Suprapubic skin (tissue), 4 donors: ENCODE results near the gene TMEM30A. TPM values are rescaled to one million over a fixed set of nuclear protein-coding genes. Genes with fewer than 3 reads are reported as not detected.

Source experiments
- DNase-seq, 2 donors: peaks; one replicate each; pipeline ENCODE4 v3.0.0-alpha.2; 2019; ENCODE audit warnings: low spot score in 2 of 2
- H3K27ac ChIP-seq: fragments of 200-600 bp; sonication (generic); one replicate; pipeline ENCODE4 v1.5.1; 2019
- H3K27me3 ChIP-seq: fragments of 200-600 bp; sonication (generic); one replicate; pipeline ENCODE4 v1.5.1; 2019
- H3K36me3 ChIP-seq: fragments of 200-600 bp; sonication (generic); one replicate; pipeline ENCODE4 v1.5.1; 2019
- H3K4me1 ChIP-seq: fragments of 200-600 bp; sonication (generic); one replicate; pipeline ENCODE4 v1.5.1; 2019
- H3K4me3 ChIP-seq: fragments of 200-600 bp; sonication (generic); one replicate; pipeline ENCODE4 v1.5.1; 2019; ENCODE audit warnings: mild to moderate bottlenecking
- H3K9me3 ChIP-seq: fragments of 200-600 bp; sonication (generic); one replicate; pipeline ENCODE4 v1.5.1; 2019
- CTCF ChIP-seq, 2 donors: fragments of 200-600 bp in 1 of 2; fragments of 450-650 bp in 1 of 2; sonication (generic) in 1 of 2; IDR thresholded peaks; one replicate each; pipeline ENCODE4 v1.5.1; 2016 to 2019; ENCODE audit warnings: antibody characterized with exemption in 2 of 2, mild to moderate bottlenecking in 1 of 2, moderate library complexity in 1 of 2
- EP300 ChIP-seq: sonication (generic); formaldehyde crosslinking; IDR thresholded peaks from one replicate; pipeline ENCODE4 v1.6.1; 2017; ENCODE audit warnings: antibody characterized with exemption
- POLR2A ChIP-seq, 2 donors: fragments of 450-650 bp; IDR thresholded peaks; one replicate each; pipeline ENCODE4 v1.6.1; 2017; ENCODE audit warnings: antibody characterized with exemption in 2 of 2, mild to moderate bottlenecking in 2 of 2, moderate library complexity in 2 of 2
- POLR2AphosphoS5 ChIP-seq, 3 donors: sonication (generic); formaldehyde crosslinking; IDR thresholded peaks; one replicate each; pipeline ENCODE4 v1.6.1; 2017; ENCODE audit warnings: antibody characterized with exemption in 3 of 3
- WGBS: methylation state at CpG from one replicate; pipeline ENCODE4 v1.1.5; 2018; 5-methylcytosine and 5-hydroxymethylcytosine counted together
- total RNA-seq, 4 donors: library from RNA; depleted of rRNA; stranded (reverse); fragments of >200 nt; gene quantifications; one replicate each; pipeline ENCODE4 v1.1.0, GENCODE V29; 2016

Gene TMEM30A
- 10 to 100 TPM; 30.5 to 50.0 (median 38.2) TPM for total RNA-seq

GRCh38 chr6:75284632-75285282 is at the start of gene TMEM30A:
TSS of gene TMEM30A (minus strand) at chr6:75284792. CDS start at chr6:75284638, 154 bp downstream.
- Histone ChIP-seq H3K27ac (peak within 1 kb of the TSS; percentile 90), H3K36me3 (no peaks in the 10 kb centered on the region), H3K4me1 (peaks cover 53% of the 10 kb centered on the region), H3K9me3 (no peaks in the 10 kb centered on the region), H3K27me3 (no peaks in the 10 kb centered on the region), H3K4me3 (peak within 1 kb of the TSS; percentile 93)
- TF ChIP-seq POLR2AphosphoS5 (IDR thresholded peaks at IDR 0.05) = peak in 2 of 3 donors; percentile 6 to 80
- peak in 1 of 2 donors; percentile 65 for TF ChIP-seq POLR2A (IDR thresholded peaks at IDR 0.05)
- no peak for TF ChIP-seq EP300
- no peak for TF ChIP-seq CTCF (IDR thresholded peaks at IDR 0.05)
- DNase-seq = peak; percentile 98
- under 1% methylated on average over 43 of the region's 55 CpGs for WGBS

GRCh38 chr6:75333676-75334200 is 49.1 kb upstream of the TMEM30A start:
- 67% methylated on average over 2 of the region's 2 CpGs for WGBS
- Histone ChIP-seq H3K36me3 (no peaks in the 10 kb centered on the region), H3K27ac (no peak overlapping the region), H3K27me3 (no peaks in the 10 kb centered on the region), H3K4me3 (no peak overlapping the region), H3K9me3 (no peaks in the 10 kb centered on the region), H3K4me1 (peaks cover 6% of the 10 kb centered on the region)
- DNase-seq = no peak
- TF ChIP-seq POLR2AphosphoS5 (IDR thresholded peaks at IDR 0.05) (no peak), POLR2A (IDR thresholded peaks at IDR 0.05) (no peak), CTCF (IDR thresholded peaks at IDR 0.05) (no peak), EP300 (no peak)

GRCh38 chr6:75331151-75331550 is 46.6 kb upstream of the TMEM30A start:
- Histone ChIP-seq H3K9me3 (no peaks in the 10 kb centered on the region), H3K27ac (no peak overlapping the region), H3K4me3 (no peak overlapping the region), H3K36me3 (no peaks in the 10 kb centered on the region), H3K4me1 (peaks cover 6% of the 10 kb centered on the region), H3K27me3 (no peaks in the 10 kb centered on the region)
- no peak for TF ChIP-seq POLR2A (IDR thresholded peaks at IDR 0.05)
- TF ChIP-seq EP300 = no peak
- no peak for TF ChIP-seq CTCF (IDR thresholded peaks at IDR 0.05)
- 89% methylated on average over 2 of the region's 2 CpGs for WGBS
- no peak for DNase-seq

- Histone ChIP-seq H3K4me1 (no peaks in the 10 kb centered on the region), H3K9me3 (no peaks in the 10 kb centered on the region), H3K27me3 (no peaks in the 10 kb centered on the region), H3K27ac (no peak overlapping the region), H3K36me3 (no peaks in the 10 kb centered on the region), H3K4me3 (no peak overlapping the region)
- WGBS = 91% methylated on average over 1 of the region's 1 CpG
- no peak for TF ChIP-seq EP300
- TF ChIP-seq POLR2A (IDR thresholded peaks at IDR 0.05) = no peak
- TF ChIP-seq POLR2AphosphoS5 (IDR thresholded peaks at IDR 0.05) = no peak
- TF ChIP-seq CTCF (IDR thresholded peaks at IDR 0.05) = no peak
- no peak for DNase-seq
Measured at GRCh38 chr6:75329703-75330102, 45.1 kb upstream of the TMEM30A start.

GRCh38 chr6:75327807-75328206 is 43.2 kb upstream of the TMEM30A start:
- TF ChIP-seq CTCF (IDR thresholded peaks at IDR 0.05) (no peak), POLR2A (IDR thresholded peaks at IDR 0.05) (no peak), POLR2AphosphoS5 (IDR thresholded peaks at IDR 0.05) (no peak), EP300 (no peak)
- H3K36me3 ChIP-seq = no peaks in the 10 kb centered on the region
- no peaks in the 10 kb centered on the region for H3K27me3 ChIP-seq
- no peak for DNase-seq
- H3K4me1 ChIP-seq = no peaks in the 10 kb centered on the region
- H3K27ac ChIP-seq = no peak overlapping the region
- WGBS = 88% methylated on average over 1 of the region's 1 CpG
- H3K9me3 ChIP-seq = no peaks in the 10 kb centered on the region
- no peak overlapping the region for H3K4me3 ChIP-seq
